ENCODE results near the gene RNF180.

RNF180 gene, protein sequence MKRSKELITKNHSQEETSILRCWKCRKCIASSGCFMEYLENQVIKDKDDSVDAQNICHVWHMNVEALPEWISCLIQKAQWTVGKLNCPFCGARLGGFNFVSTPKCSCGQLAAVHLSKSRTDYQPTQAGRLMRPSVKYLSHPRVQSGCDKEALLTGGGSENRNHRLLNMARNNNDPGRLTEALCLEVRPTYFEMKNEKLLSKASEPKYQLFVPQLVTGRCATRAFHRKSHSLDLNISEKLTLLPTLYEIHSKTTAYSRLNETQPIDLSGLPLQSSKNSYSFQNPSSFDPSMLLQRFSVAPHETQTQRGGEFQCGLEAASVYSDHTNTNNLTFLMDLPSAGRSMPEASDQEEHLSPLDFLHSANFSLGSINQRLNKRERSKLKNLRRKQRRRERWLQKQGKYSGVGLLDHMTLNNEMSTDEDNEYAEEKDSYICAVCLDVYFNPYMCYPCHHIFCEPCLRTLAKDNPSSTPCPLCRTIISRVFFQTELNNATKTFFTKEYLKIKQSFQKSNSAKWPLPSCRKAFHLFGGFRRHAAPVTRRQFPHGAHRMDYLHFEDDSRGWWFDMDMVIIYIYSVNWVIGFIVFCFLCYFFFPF

DNA sequence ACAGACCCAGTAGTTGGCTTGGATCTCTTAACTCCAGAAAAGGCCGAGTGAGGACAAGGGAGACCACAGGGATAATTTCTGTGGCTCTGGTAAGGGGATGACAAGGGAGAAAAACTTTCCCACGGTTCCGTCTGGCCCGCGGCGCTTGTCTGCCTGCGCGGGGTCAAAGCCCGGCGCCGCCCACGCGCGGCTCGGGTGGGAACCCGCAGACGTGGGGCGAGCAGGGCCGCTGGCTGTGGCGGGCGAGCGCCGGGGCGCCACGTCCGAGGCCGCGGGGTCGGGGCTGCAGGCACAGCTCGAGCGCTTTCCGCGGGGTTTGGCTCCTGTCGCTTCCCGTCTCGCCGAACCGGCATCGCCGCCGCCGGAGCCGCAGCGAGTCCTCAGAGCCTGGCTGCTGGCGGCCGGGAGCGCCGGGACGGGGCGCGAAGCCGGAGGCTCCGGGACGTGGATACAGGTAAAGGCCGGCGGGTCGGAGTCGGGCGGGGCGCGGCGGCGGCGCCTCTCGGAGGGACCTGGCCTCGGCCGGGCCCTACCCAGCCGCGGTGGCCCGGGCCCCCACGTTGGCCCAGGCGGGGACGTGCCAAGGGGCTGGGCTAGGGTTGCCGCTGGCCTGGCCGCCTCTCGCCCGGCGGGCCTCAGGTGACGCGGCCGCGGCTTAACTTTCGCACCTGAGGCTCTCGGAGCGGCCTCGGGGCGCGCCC, at the start of gene RNF180:
Gene RNF180 (plus strand): TSS at position 344 of the 701 bp plus-strand sequence. CDS start 34,965 bp downstream, outside the sequence.
- no peaks in the 10 kb centered on the region for H3K9me3 ChIP-seq
- H3K4me3 ChIP-seq = peak within 1 kb of the TSS; percentile 67 to 82
- intact Hi-C loops (cut with DNase I; ENCODE audit: low total_unique reads) = no loop called here
- peaks cover 0 to 61% (median 16%) of the 10 kb centered on the region in 4 donors for H3K4me1 ChIP-seq
- peak within 1 kb of the TSS; percentile 95 to 98 for H3K27ac ChIP-seq
- peak; percentile 30 to 80 for DNase-seq
- no peaks in the 10 kb centered on the region for H3K27me3 ChIP-seq
- TF ChIP-seq, protein P1, sequence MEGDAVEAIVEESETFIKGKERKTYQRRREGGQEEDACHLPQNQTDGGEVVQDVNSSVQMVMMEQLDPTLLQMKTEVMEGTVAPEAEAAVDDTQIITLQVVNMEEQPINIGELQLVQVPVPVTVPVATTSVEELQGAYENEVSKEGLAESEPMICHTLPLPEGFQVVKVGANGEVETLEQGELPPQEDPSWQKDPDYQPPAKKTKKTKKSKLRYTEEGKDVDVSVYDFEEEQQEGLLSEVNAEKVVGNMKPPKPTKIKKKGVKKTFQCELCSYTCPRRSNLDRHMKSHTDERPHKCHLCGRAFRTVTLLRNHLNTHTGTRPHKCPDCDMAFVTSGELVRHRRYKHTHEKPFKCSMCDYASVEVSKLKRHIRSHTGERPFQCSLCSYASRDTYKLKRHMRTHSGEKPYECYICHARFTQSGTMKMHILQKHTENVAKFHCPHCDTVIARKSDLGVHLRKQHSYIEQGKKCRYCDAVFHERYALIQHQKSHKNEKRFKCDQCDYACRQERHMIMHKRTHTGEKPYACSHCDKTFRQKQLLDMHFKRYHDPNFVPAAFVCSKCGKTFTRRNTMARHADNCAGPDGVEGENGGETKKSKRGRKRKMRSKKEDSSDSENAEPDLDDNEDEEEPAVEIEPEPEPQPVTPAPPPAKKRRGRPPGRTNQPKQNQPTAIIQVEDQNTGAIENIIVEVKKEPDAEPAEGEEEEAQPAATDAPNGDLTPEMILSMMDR (IDR thresholded peaks at IDR 0.05) = no peak
- H3K36me3 ChIP-seq = no peaks in the 10 kb centered on the region

DNA sequence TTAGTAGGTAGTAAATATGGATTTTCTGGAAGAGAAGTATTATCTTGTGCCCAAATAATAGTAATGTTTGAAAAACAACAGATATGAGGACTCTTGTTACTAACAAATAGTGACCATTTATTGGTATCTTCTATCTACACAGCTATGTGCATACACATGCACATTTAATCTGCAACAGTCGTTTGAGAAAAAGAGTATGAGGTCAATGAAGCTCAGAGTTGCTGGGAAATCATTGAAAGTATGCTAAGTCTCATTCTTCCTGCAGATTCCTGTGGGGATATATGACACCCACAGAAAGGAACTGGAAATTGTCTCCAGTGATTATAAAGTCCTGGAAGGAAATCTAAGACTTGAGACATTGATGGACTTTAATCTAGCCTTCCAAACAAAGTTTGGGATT, 40.1 kb upstream of the RNF180 start:
- Histone ChIP-seq H3K4me1 (no peaks in the 10 kb centered on the region), H3K27ac (no peak overlapping the region), H3K27me3 (no peaks in the 10 kb centered on the region), H3K9me3 (no peaks in the 10 kb centered on the region), H3K36me3 (no peaks in the 10 kb centered on the region), H3K4me3 (no peak overlapping the region)
- intact Hi-C loops (cut with DNase I; ENCODE audit: low total_unique reads) = no loop called here
- TF ChIP-seq, protein P1 (IDR thresholded peaks at IDR 0.05) = no peak
- no peak for DNase-seq

DNA sequence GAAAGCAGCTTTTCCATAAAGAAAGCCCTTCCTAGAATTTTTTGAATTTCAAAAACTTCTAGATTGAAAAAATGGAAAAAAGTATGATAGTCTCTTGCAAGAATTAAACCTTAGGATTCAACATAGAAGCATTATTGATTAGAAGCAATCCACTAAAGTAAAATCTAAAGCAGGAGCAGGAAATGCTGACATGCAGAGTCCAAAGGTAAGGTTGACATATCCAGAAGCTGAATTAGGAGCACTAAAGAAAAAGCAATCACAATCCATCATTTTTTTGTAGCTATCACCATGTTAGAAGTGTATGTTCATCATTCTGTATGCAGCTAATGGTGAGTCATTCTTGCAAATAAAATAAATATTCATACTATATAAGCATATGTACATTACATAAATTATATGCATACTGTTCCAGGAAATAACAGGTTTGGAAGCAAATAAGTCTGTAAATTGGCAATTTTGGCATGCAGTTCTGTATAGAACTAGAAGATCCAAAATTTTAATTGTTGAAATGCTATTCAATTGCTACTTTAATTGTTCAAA, 39.4 kb upstream of the RNF180 start:
- Histone ChIP-seq H3K27ac (no peak overlapping the region), H3K9me3 (no peaks in the 10 kb centered on the region), H3K36me3 (no peaks in the 10 kb centered on the region), H3K27me3 (no peaks in the 10 kb centered on the region), H3K4me1 (no peaks in the 10 kb centered on the region), H3K4me3 (no peak overlapping the region)
- TF ChIP-seq, protein P1 (IDR thresholded peaks at IDR 0.05) = no peak
- no peak for DNase-seq
- intact Hi-C loops (cut with DNase I; ENCODE audit: low total_unique reads) = no loop called here

DNA sequence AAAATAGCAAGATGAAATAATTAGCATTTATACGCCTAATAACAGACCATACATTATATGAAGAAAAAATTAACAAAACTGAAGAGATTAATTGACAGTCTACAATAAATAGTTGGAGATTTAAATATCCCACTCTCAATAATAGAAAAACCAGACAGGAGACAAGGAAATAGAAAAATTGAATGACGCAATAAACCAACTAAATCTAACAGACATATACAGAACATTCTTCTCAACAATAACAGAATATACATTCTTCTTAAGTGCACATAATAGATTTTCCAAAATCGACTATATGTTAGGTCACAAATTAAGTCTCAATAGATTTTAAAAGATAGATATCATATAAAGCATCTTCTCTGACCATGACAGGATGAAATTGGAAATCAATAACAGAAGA, 25.6 kb upstream of the RNF180 start:
- Histone ChIP-seq H3K4me1 (peaks cover 0 to 20% (median 11%) of the 10 kb centered on the region in 4 donors), H3K36me3 (no peaks in the 10 kb centered on the region), H3K27me3 (no peaks in the 10 kb centered on the region), H3K4me3 (no peak overlapping the region), H3K27ac (no peak overlapping the region), H3K9me3 (no peaks in the 10 kb centered on the region)
- intact Hi-C loops (cut with DNase I; ENCODE audit: low total_unique reads) = no loop called here
- TF ChIP-seq, protein P1 (IDR thresholded peaks at IDR 0.05) = no peak
- DNase-seq = no peak

DNA sequence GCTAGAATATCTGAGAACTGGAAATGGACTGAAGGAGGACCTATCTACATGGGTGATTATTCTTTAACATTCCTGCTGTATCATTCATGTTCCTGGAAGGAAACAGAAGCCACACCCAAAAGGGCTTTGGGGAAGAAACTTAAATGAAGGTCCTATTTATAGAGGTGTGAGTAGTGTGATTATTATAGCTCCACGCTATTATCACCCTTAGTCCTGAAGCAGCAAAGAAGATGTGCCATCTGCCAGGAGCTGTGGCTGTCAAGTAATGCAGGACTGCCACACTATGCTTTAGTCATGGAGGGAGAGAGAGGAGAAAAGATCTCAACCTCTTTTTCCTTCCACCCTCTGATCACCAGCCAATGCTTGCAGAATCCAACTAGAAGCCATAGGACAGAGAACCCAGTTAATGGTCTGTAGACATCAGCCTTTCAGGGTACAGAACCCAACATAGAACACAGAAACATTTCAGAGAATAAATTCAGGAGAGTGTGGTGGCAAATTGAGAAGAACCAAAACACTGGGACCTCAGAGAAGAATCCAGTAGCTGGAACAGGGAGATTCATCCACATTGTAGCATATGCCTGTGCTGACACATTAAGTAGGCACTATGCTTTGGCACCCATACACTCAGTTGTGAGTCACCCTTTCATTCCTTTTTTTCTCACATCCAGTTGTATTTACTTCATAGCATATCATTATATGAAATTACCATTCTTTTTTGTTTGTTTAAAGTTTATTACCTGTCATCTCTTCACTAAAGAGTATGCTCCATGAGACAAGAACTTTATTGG, 21.0 kb upstream of the RNF180 start:
- DNase-seq = no peak
- H3K4me1 ChIP-seq = peaks cover 0 to 52% (median 16%) of the 10 kb centered on the region in 4 donors
- H3K9me3 ChIP-seq = no peaks in the 10 kb centered on the region
- intact Hi-C loops (cut with DNase I; ENCODE audit: low total_unique reads) = loop anchor here (5.0 kb wide), 1 partner anchor 63 kb away; no protein-coding TSS in a partner anchor
- H3K4me3 ChIP-seq = no peak overlapping the region
- H3K27ac ChIP-seq = peak overlapping the region; percentile 59 to 71
- H3K36me3 ChIP-seq = no peaks in the 10 kb centered on the region
- H3K27me3 ChIP-seq = no peaks in the 10 kb centered on the region
- TF ChIP-seq, protein P1 (IDR thresholded peaks at IDR 0.05) = no peak

All from tibial artery (tissue), 4 donors.